PC-3 (cell line): ENCODE measurements around the gene SLC25A21. TPM values are rescaled to one million over a fixed set of nuclear protein-coding genes. Genes with fewer than 3 reads are reported as not detected.
"Not testable (repeated sequence)": the region's sequence is repeated elsewhere in the genome, so short reads cannot be mapped to it uniquely, and the experiment has no call there.

Experiments used
- ATAC-seq: fragments of 200-7000 bp; cut with Tn5 transposase; 2 replicates; pipeline ENCODE4 v1.9.1; 2020; ENCODE audit warnings: mild to moderate bottlenecking, moderate library complexity
- BruUV-seq: library from RNA; stranded (reverse); fragments of 400-500 nt; replicated peaks from 2 replicates; lab custom pipeline; 2021; lab: Mats Ljungman, UMichigan
- CTCF ChIA-PET: fragments of 300-600 bp; sonication (Branson Sonifier 250); formaldehyde crosslinking; loops from one replicate; lab custom pipeline; 2022; ENCODE audit warnings: antibody characterized with exemption; lab: Charles Lee
- POLR2A ChIA-PET: fragments of 300-600 bp; sonication (Branson Sonifier 250); formaldehyde crosslinking; loops from one replicate; lab custom pipeline; 2022; ENCODE audit warnings: antibody characterized with exemption; ENCODE audit not compliant: unreplicated experiment; lab: Charles Lee
- DNase-seq: peaks from one replicate; pipeline ENCODE4 v3.0.0-alpha.2; 2015
- H2AFZ ChIP-seq: fragments of 300-600 bp; sonication (generic); 2 replicates; pipeline ENCODE4 v1.6.0; 2016; ENCODE audit warnings: antibody characterized with exemption, low read length
- H3F3A ChIP-seq: fragments of 300-600 bp; sonication (generic); one replicate; pipeline ENCODE4 v1.6.0; 2017; ENCODE audit warnings: antibody characterized with exemption, low read length, control low read depth, mild to moderate bottlenecking; ENCODE audit not compliant: unreplicated experiment
- H3K27ac ChIP-seq: fragments of 300-600 bp; sonication (generic); 2 replicates; pipeline ENCODE4 v1.5.1; 2016; ENCODE audit warnings: mild to moderate bottlenecking, low read length
- H3K27me3 ChIP-seq: fragments of 300-600 bp; sonication (generic); 2 replicates; pipeline ENCODE4 v1.6.1; 2016; ENCODE audit warnings: low read length, mixed read lengths
- H3K36me3 ChIP-seq: fragments of 300-600 bp; sonication (generic); 2 replicates; pipeline ENCODE4 v1.6.1; 2016; ENCODE audit warnings: low read depth, mixed run types, low read length, mixed read lengths
- H3K4me1 ChIP-seq: fragments of 300-600 bp; sonication (generic); 2 replicates; pipeline ENCODE4 v1.5.1; 2016; ENCODE audit warnings: low read length; ENCODE audit not compliant: insufficient read depth
- H3K4me2 ChIP-seq: fragments of 300-600 bp; sonication (generic); 2 replicates; pipeline ENCODE4 v1.6.0; 2016; ENCODE audit warnings: low read length
- H3K4me3 ChIP-seq: fragments of 300-600 bp; sonication (generic); 2 replicates; pipeline ENCODE4 v1.5.1; 2016; ENCODE audit warnings: mild to moderate bottlenecking, low read length, mixed read lengths
- H3K79me2 ChIP-seq: fragments of 300-600 bp; sonication (generic); 2 replicates; pipeline ENCODE4 v1.6.1; 2017; ENCODE audit warnings: low read length, mixed read lengths
- H3K9ac ChIP-seq: fragments of 300-600 bp; sonication (generic); 2 replicates; pipeline ENCODE4 v1.6.0; 2016; ENCODE audit warnings: mild to moderate bottlenecking, low read length
- H3K9me2 ChIP-seq: fragments of 300-600 bp; sonication (generic); replicated peaks from 2 replicates; pipeline ENCODE4 v1.6.1; 2016; ENCODE audit warnings: mixed run types, low read length, mixed read lengths
- H3K9me3 ChIP-seq: fragments of 300-600 bp; sonication (generic); 2 replicates; pipeline ENCODE4 v1.6.1; 2016; ENCODE audit warnings: low read length, mixed read lengths
- H4K20me1 ChIP-seq: fragments of 300-600 bp; sonication (generic); 2 replicates; pipeline ENCODE4 v1.6.1; 2016; ENCODE audit warnings: low read length, mixed read lengths
- EZH2 ChIP-seq: fragments of 300-600 bp; sonication (generic); IDR thresholded peaks from one replicate; pipeline ENCODE4 v1.6.1; 2017; ENCODE audit warnings: antibody characterized with exemption, mild to moderate bottlenecking, low read length; ENCODE audit not compliant: unreplicated experiment
- EZH2phosphoT487 ChIP-seq: fragments of 300-600 bp; sonication (generic); IDR thresholded peaks from 2 replicates; pipeline ENCODE4 v1.6.1; 2018; ENCODE audit warnings: mild to moderate bottlenecking, antibody characterized with exemption, low read length, borderline replicate concordance
- intact Hi-C: fragments of 100-400 bp; cut with micrococcal nuclease; formaldehyde crosslinking; loops from 2 replicates; pipeline ENCODE4 v1.9.0; 2023
- total RNA-seq: library from RNA; depleted of rRNA; stranded (reverse); fragments of >200 nt; gene quantifications from 2 replicates; pipeline ENCODE4 v1.2.3, GENCODE V29; 2014
- TF ChIP-seq, protein P1 (sequence below): fragments of 300-600 bp; sonication (generic); conservative IDR thresholded peaks from 2 replicates; pipeline ENCODE4 v1.5.1; 2017; ENCODE audit warnings: antibody characterized with exemption, low read depth, mild to moderate bottlenecking, low read length

SLC25A21 gene
- total RNA-seq, 1 experiment from 2014 or later: 0.87 TPM

DNA sequence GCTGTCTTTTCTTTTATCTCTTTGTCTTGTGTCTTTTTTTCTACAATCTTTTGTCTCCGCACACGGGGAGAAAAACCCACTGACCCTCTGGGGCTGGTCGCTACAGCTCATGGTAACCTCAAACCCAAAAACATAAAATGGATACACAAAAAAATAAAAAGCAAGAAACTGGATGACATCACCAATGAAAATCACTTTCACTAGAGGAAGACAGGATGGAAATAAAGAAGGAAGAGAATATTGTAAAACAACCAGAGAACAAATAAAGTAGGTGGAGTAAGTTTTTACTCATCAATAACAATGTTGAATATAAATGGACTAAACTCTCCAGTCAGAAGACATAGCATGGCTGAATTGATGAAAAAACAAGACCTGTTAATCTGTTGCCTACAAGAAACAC lies 42.9 kb upstream of the SLC25A21 start:
- no peaks in the 10 kb centered on the region for H3K27me3 ChIP-seq
- no peaks in the 10 kb centered on the region for H4K20me1 ChIP-seq
- 0 out of 2 replicates have a peak, but pooled peaks cover 5% of the 10 kb centered on the region for H3K36me3 ChIP-seq
- H2AFZ ChIP-seq: no peak overlapping the region
- 0 out of 2 replicates have a peak, but pooled peaks cover 5% of the 10 kb centered on the region for H3K4me1 ChIP-seq
- H3K9ac ChIP-seq: no peak overlapping the region
- H3K4me2 ChIP-seq: no peak overlapping the region
- intact Hi-C loops: no loop called here
- no peaks in the 10 kb centered on the region for H3K9me2 ChIP-seq
- H3K9me3 ChIP-seq: no peaks in the 10 kb centered on the region
- POLR2A ChIA-PET: no interaction called here
- ATAC-seq: no peak
- no TSS peak for BruUV-seq
- no peak overlapping the region for H3K4me3 ChIP-seq
- TF ChIP-seq EZH2phosphoT487: no peak
- TF ChIP-seq, protein P1, sequence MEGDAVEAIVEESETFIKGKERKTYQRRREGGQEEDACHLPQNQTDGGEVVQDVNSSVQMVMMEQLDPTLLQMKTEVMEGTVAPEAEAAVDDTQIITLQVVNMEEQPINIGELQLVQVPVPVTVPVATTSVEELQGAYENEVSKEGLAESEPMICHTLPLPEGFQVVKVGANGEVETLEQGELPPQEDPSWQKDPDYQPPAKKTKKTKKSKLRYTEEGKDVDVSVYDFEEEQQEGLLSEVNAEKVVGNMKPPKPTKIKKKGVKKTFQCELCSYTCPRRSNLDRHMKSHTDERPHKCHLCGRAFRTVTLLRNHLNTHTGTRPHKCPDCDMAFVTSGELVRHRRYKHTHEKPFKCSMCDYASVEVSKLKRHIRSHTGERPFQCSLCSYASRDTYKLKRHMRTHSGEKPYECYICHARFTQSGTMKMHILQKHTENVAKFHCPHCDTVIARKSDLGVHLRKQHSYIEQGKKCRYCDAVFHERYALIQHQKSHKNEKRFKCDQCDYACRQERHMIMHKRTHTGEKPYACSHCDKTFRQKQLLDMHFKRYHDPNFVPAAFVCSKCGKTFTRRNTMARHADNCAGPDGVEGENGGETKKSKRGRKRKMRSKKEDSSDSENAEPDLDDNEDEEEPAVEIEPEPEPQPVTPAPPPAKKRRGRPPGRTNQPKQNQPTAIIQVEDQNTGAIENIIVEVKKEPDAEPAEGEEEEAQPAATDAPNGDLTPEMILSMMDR: no peak
- TF ChIP-seq EZH2: no peak
- H3F3A ChIP-seq: no peaks in the 10 kb centered on the region
- CTCF ChIA-PET: interaction anchor here (0.7 kb wide), 1 partner anchor 18 kb away, joined by 3 read pairs; no protein-coding TSS in a partner anchor
- H3K79me2 ChIP-seq: peaks cover 2% of the 10 kb centered on the region; the same call in 1 of the 2 replicates
- DNase-seq: no peak
- no peak overlapping the region for H3K27ac ChIP-seq

DNA sequence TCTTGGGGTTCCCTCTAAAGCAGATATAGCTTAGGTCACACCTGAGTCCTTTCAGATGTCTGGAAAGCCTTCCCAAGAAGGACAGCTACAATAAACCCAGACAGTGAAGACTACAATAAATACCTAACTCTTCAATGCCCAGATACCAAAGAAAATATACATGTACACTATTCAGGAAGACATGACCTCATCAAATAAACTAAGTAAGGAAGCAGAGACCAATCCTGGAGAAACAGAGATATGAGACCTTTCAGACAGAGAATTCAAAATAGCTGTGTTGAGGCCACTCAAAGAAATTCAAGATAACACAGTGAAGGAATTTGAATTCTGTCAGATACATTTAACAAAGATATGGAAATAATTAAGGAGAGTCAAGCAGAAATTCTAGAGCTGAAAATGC lies 40.6 kb upstream of the SLC25A21 start:
- Histone ChIP-seq H4K20me1 (no peaks in the 10 kb centered on the region), H3K27ac (no peak overlapping the region), H3K36me3 (0 out of 2 replicates have a peak, but pooled peaks cover 5% of the 10 kb centered on the region), H3K27me3 (no peaks in the 10 kb centered on the region), H3K9me2 (no peaks in the 10 kb centered on the region), H3K9me3 (no peaks in the 10 kb centered on the region), H3K4me3 (no peak overlapping the region), H2AFZ (no peak overlapping the region), H3K4me2 (no peak overlapping the region), H3K4me1 (0 out of 2 replicates have a peak, but pooled peaks cover 5% of the 10 kb centered on the region), H3F3A (no peaks in the 10 kb centered on the region), H3K9ac (no peak overlapping the region), H3K79me2 (peaks cover 9% of the 10 kb centered on the region; the same call in 1 of the 2 replicates)
- intact Hi-C loops: no loop called here
- DNase-seq (no peak), ATAC-seq (no peak)
- no peak for TF ChIP-seq EZH2
- TF ChIP-seq EZH2phosphoT487: no peak
- TF ChIP-seq, protein P1: no peak
- ChIA-PET POLR2A (no interaction called here), CTCF (no interaction called here)
- BruUV-seq: no TSS peak

DNA sequence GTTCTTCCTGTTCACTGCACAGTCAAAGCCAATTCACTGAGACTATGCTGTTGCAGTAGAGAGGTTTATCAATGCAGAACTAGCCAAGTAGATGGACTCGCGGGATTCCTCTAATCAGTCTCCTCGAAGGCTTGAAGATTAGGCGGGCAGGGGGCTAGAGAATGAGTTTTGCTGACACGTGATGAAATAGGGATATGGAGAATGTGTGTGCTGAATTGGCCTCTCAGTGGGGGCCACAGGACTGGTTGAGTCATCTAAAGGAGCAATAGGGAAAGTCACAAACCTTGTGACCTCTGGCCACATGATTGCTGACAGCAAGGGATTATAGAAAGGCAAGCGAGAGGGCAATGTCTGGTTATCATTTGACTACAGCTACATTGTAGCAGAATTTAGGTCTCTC lies 38.0 kb upstream of the SLC25A21 start:
- Histone ChIP-seq H2AFZ (no peak overlapping the region), H3K4me2 (no peak overlapping the region), H3K4me1 (0 out of 2 replicates have a peak, but pooled peaks cover 5% of the 10 kb centered on the region), H3K9me2 (no peaks in the 10 kb centered on the region), H3K79me2 (peaks cover 31% of the 10 kb centered on the region), H3K9ac (no peak overlapping the region), H3K4me3 (no peak overlapping the region), H3K9me3 (peaks cover 8% of the 10 kb centered on the region; the same call in 1 of the 2 replicates), H3K27me3 (no peaks in the 10 kb centered on the region), H3K27ac (no peak overlapping the region), H3K36me3 (peaks cover 22% of the 10 kb centered on the region), H3F3A (no peaks in the 10 kb centered on the region), H4K20me1 (no peaks in the 10 kb centered on the region)
- no TSS peak for BruUV-seq
- CTCF ChIA-PET: no interaction called here
- no peak for TF ChIP-seq EZH2
- no peak for TF ChIP-seq EZH2phosphoT487
- TF ChIP-seq, protein P1: no peak
- DNase-seq (no peak), ATAC-seq (no peak)
- POLR2A ChIA-PET: no interaction called here
- intact Hi-C loops: no loop called here

DNA sequence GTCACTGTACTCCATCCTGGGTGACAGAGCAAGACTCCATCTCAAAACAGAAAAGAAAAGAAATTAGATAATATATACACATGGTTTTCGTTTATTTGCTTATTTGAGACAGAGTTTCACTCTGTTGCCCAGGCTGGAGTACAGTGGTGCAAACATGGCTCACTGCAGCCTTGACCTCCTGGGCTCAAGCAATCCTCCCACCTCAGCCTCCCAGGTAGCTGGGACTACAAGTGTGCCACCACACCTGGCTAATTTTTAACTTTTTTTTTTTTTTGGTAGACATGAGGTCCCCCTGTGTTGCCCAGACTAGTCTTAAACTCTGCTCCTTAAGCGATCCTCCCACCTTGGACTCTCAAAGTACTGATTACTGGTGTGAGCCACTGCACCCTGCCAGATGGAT lies 37.2 kb upstream of the SLC25A21 start:
- BruUV-seq, intact Hi-C loops, DNase-seq, H2AFZ ChIP-seq, POLR2A ChIA-PET, H4K20me1 ChIP-seq, ATAC-seq, H3K4me2 ChIP-seq, H3K27me3 ChIP-seq, H3K4me3 ChIP-seq, H3F3A ChIP-seq, CTCF ChIA-PET, H3K27ac ChIP-seq, H3K9me3 ChIP-seq, H3K9ac ChIP-seq, H3K4me1 ChIP-seq, H3K9me2 ChIP-seq: not testable (repeated sequence)
- peaks cover 21% of the 10 kb centered on the region for H3K36me3 ChIP-seq
- peaks cover 40% of the 10 kb centered on the region for H3K79me2 ChIP-seq
